ENCODE results near the gene HS1BP3.

- no peak for TF ChIP-seq CTCF (IDR thresholded peaks at IDR 0.05 in 8 of 11, conservative IDR thresholded peaks at IDR 0.05 in 3 of 11)
- TF ChIP-seq POLR2AphosphoS5 (IDR thresholded peaks at IDR 0.05): peak in 1 of 3 donors; percentile 13
These were observed 12.9 kb downstream of the HS1BP3 start for GRCh38 chr2:20638014-20638413.

Data from spleen (tissue), 7 donors.